GM21390 (cell line): ENCODE measurements around the gene CDH4.
"Not testable (repeated sequence)": the region's sequence is repeated elsewhere in the genome, so short reads cannot be mapped to it uniquely, and the experiment has no call there.

Experiments
- ATAC-seq: cut with Tn5 transposase; IDR thresholded peaks from one replicate; pipeline ENCODE4 v1.9.1; 2021; ENCODE audit not compliant: unreplicated experiment

Gene CDH4

GRCh38 chr20:61380545-61380915, 128.5 kb downstream of the CDH4 start:
- ATAC-seq = no peak

- no peak for ATAC-seq
Measured at GRCh38 chr20:61382194-61382593, 130.1 kb downstream of the CDH4 start.

GRCh38 chr20:61385296-61385695, 133.2 kb downstream of the CDH4 start:
- ATAC-seq = no peak

- ATAC-seq = no peak
Measured at GRCh38 chr20:61385731-61386130, 133.7 kb downstream of the CDH4 start.

- no peak for ATAC-seq
Measured at GRCh38 chr20:61387204-61387953, 135.3 kb downstream of the CDH4 start.

GRCh38 chr20:61387954-61388348, 135.9 kb downstream of the CDH4 start:
- no peak for ATAC-seq

- ATAC-seq = no peak
Measured at GRCh38 chr20:61389077-61389476, 137.0 kb downstream of the CDH4 start.

GRCh38 chr20:61391185-61391584, 139.1 kb downstream of the CDH4 start:
- ATAC-seq = no peak

- no peak for ATAC-seq
Measured at GRCh38 chr20:61391812-61392520, 139.9 kb downstream of the CDH4 start.

GRCh38 chr20:61394088-61394799, 142.2 kb downstream of the CDH4 start:
- ATAC-seq = no peak

GRCh38 chr20:61396262-61396848, 144.3 kb downstream of the CDH4 start:
- ATAC-seq = no peak

GRCh38 chr20:61397146-61397545, 145.1 kb downstream of the CDH4 start:
- ATAC-seq = no peak

- no peak for ATAC-seq
Measured at GRCh38 chr20:61397790-61398189, 145.7 kb downstream of the CDH4 start.

- no peak for ATAC-seq
Measured at GRCh38 chr20:61399433-61399832, 147.4 kb downstream of the CDH4 start.

GRCh38 chr20:61400499-61400898, 148.4 kb downstream of the CDH4 start:
- no peak for ATAC-seq

GRCh38 chr20:61404303-61404702, 152.2 kb downstream of the CDH4 start:
- no peak for ATAC-seq

GRCh38 chr20:61405007-61405406, 152.9 kb downstream of the CDH4 start:
- no peak for ATAC-seq

GRCh38 chr20:61406773-61407172, 154.7 kb downstream of the CDH4 start:
- not testable (repeated sequence) for ATAC-seq

- ATAC-seq = no peak
Measured at GRCh38 chr20:61407561-61407960, 155.5 kb downstream of the CDH4 start.

- no peak for ATAC-seq
Measured at GRCh38 chr20:61408951-61409740, 157.1 kb downstream of the CDH4 start.

- no peak for ATAC-seq
Measured at GRCh38 chr20:61411743-61412142, 159.7 kb downstream of the CDH4 start.
